Measurements from ENCODE around the gene PODXL2.
"Not testable (repeated sequence)": the region's sequence is repeated elsewhere in the genome, so short reads cannot be mapped to it uniquely, and the experiment has no call there.

PODXL2 gene

GRCh38 chr3:127628788-127629466 lies at the start of gene PODXL2:
PODXL2 (plus strand) TSS chr3:127629185; CDS start chr3:127629220, 35 bp downstream.
- DNase-seq, result peak; percentile 63

GRCh38 chr3:127580327-127581060 lies 48.5 kb upstream of the PODXL2 start:
- DNase-seq, result no peak

GRCh38 chr3:127584734-127585133 lies 44.3 kb upstream of the PODXL2 start:
- DNase-seq, result no peak

GRCh38 chr3:127585163-127585812 lies 43.7 kb upstream of the PODXL2 start:
- DNase-seq, result no peak

GRCh38 chr3:127585813-127586413 lies 43.1 kb upstream of the PODXL2 start:
- no peak for DNase-seq

- DNase-seq, result no peak
These were observed 41.1 kb upstream of the PODXL2 start for GRCh38 chr3:127587876-127588275.

GRCh38 chr3:127588806-127589577 lies 40.0 kb upstream of the PODXL2 start:
- no peak for DNase-seq

GRCh38 chr3:127589600-127590281 lies 39.2 kb upstream of the PODXL2 start:
- DNase-seq, result no peak

- DNase-seq, result no peak
These were observed 38.7 kb upstream of the PODXL2 start for GRCh38 chr3:127590282-127590592.

GRCh38 chr3:127590593-127591465 lies 38.2 kb upstream of the PODXL2 start, which contains the start of gene TPRA1:
TPRA1 (minus strand) TSS chr3:127590733; CDS start chr3:127580146, 10,587 bp downstream.
- peak; percentile 92 for DNase-seq

- DNase-seq, result no peak
These were observed 35.8 kb upstream of the PODXL2 start for GRCh38 chr3:127593178-127593577.

GRCh38 chr3:127595303-127595702 lies 33.7 kb upstream of the PODXL2 start:
- DNase-seq, result no peak

GRCh38 chr3:127597020-127597771 lies 31.8 kb upstream of the PODXL2 start:
- DNase-seq, result no peak

GRCh38 chr3:127598841-127599570 lies 30.0 kb upstream of the PODXL2 start:
- no peak for DNase-seq

- no peak for DNase-seq
These were observed 28.1 kb upstream of the PODXL2 start for GRCh38 chr3:127600749-127601456.

- DNase-seq, result no peak
These were observed 24.9 kb upstream of the PODXL2 start for GRCh38 chr3:127604035-127604434.

- DNase-seq, result no peak
These were observed 24.3 kb upstream of the PODXL2 start for GRCh38 chr3:127604546-127605165.

GRCh38 chr3:127605547-127605946 lies 23.4 kb upstream of the PODXL2 start:
- DNase-seq, result not testable (repeated sequence)
